Right lobe of liver (tissue), 6 donors: Measurements from ENCODE around the gene SLC25A10. TPM values are rescaled to one million over a fixed set of nuclear protein-coding genes. Genes with fewer than 3 reads are reported as not detected.

Experiments used
- ATAC-seq, 4 donors: fragments of 200-7000 bp; cut with Tn5 transposase; one replicate each; pipeline ENCODE4 v1.9.1; 2020; ENCODE audit warnings: mild to moderate bottlenecking in 4 of 4, moderate library complexity in 4 of 4
- DNase-seq, 3 donors: peaks; one replicate each; pipeline ENCODE4 v3.0.0-alpha.2; 2020
- H3K27ac ChIP-seq, 3 donors: fragments of 200-600 bp; one replicate each; pipeline ENCODE4 v1.8.0; 2022
- H3K27me3 ChIP-seq, 2 donors: fragments of 200-600 bp; one replicate each; pipeline ENCODE4 v1.8.0; 2022
- H3K36me3 ChIP-seq, 4 donors: fragments of 200-600 bp; sonication (generic) in 1 of 4; one replicate each; pipeline versions ENCODE4 v1.5.1 to v1.8.0; 2017 to 2022; ENCODE audit warnings: control low read depth in 1 of 4
- H3K4me1 ChIP-seq, 4 donors: fragments of 200-600 bp; sonication (generic) in 1 of 4; one replicate each; pipeline versions ENCODE4 v1.5.1 to v1.8.0; 2017 to 2022; ENCODE audit warnings: control low read depth in 1 of 4
- H3K4me3 ChIP-seq, 3 donors: fragments of 200-600 bp; one replicate each; pipeline ENCODE4 v1.8.0; 2022
- H3K9me3 ChIP-seq, 4 donors: fragments of 200-600 bp; sonication (generic) in 1 of 4; one replicate each; pipeline versions ENCODE4 v1.5.1 to v1.8.0; 2017 to 2022; ENCODE audit warnings: control low read depth in 1 of 4
- CTCF ChIP-seq, 4 donors: fragments of 200-600 bp in 3 of 4; fragments of 450-650 bp in 1 of 4; IDR thresholded peaks; one replicate each; pipeline versions ENCODE4 v1.5.1 to v1.8.0; 2016 to 2022; ENCODE audit warnings: antibody characterized with exemption in 4 of 4, mild to moderate bottlenecking in 2 of 4
- POLR2A ChIP-seq: fragments of 450-650 bp; IDR thresholded peaks from one replicate; pipeline ENCODE4 v1.6.1; 2017; ENCODE audit warnings: antibody characterized with exemption, mild to moderate bottlenecking
- WGBS: methylation state at CpG from one replicate; pipeline ENCODE4 v1.1.6; 2018; ENCODE audit warnings: low coverage, low lambda C conversion rate; ENCODE audit not compliant: insufficient coverage; ENCODE audit errors: missing lambda C conversion rate; 5-methylcytosine and 5-hydroxymethylcytosine counted together
- intact Hi-C, 2 donors: fragments of 100-400 bp; cut with DNase I; formaldehyde crosslinking; loops; one replicate each; pipeline versions ENCODE4 v1.11.2 to v1.14.1; 2022
- total RNA-seq, 6 experiments: library from RNA; depleted of rRNA in 2 of 6; stranded (reverse); fragments of >200 nt in 2 of 6; fragmentation: NEBNext Ultra II Directional in 3 of 6; extraction: Animal tissue kit (Norgen Biotek cat#: 25700) in 3 of 6; gene quantifications; one replicate each; pipeline versions ENCODE4 v1.1.0 to v1.2.4, GENCODE V29; 2016 to 2023
- donor health status: DM: no; HTN: yes; CAD: no.
- donor health status: DM: no; HTN: no; CAD: no.
- donor health status: DM: no; HTN: no; CAD: no.
- donor health status: DM: no; HTN: yes; CAD: no.
- donor health status: DM: no; HTN: yes; CAD: no.

SLC25A10 gene
- total RNA-seq, 6 experiments from 2014 or later = 35.6 to 92.0 (median 72.7) TPM

GRCh38 chr17:81708739-81709185 lies 3.3 kb upstream of the SLC25A10 start:
- Histone ChIP-seq H3K9me3 (no peaks in the 10 kb centered on the region), H3K27me3 (no peaks in the 10 kb centered on the region), H3K36me3 (peaks cover 0 to 35% (median 12%) of the 10 kb centered on the region in 4 donors), H3K4me1 (peaks cover 0 to 28% (median 11%) of the 10 kb centered on the region in 4 donors), H3K4me3 (no peak overlapping the region), H3K27ac (no peak overlapping the region)
- intact Hi-C loops = loop anchor here in 1 of 2 donors (5.0 kb wide), 1 partner anchor 36 kb away; no protein-coding TSS in a partner anchor
- TF ChIP-seq POLR2A (no peak), CTCF (IDR thresholded peaks at IDR 0.05) (no peak)
- DNase-seq (no peak), ATAC-seq (no peak)
- WGBS = 84% methylated on average over 8 of the region's 17 CpGs

- Histone ChIP-seq H3K9me3 (no peaks in the 10 kb centered on the region), H3K27me3 (no peaks in the 10 kb centered on the region), H3K4me1 (peaks cover 0 to 32% (median 13%) of the 10 kb centered on the region in 4 donors), H3K27ac (peak overlapping the region in 2 of 3 donors; percentile 73 to 79), H3K4me3 (peak overlapping the region in 2 of 3 donors; percentile 87 to 98), H3K36me3 (peaks cover 0 to 23% (median 8%) of the 10 kb centered on the region in 4 donors)
- ATAC-seq = peak; percentile 11 to 21 (median 14)
- intact Hi-C loops = no loop called here
- TF ChIP-seq CTCF (IDR thresholded peaks at IDR 0.05) (no peak), POLR2A (peak; percentile 30)
- DNase-seq = peak in 1 of 3 donors; percentile 61
- WGBS = 2% methylated on average over 18 of the region's 29 CpGs
Measured at GRCh38 chr17:81710514-81711308, 1.4 kb upstream of the SLC25A10 start.

GRCh38 chr17:81712468-81713003 lies 452 bp downstream of the SLC25A10 start:
- H3K9me3 ChIP-seq = no peaks in the 10 kb centered on the region
- intact Hi-C loops = no loop called here
- peak in 2 of 3 donors; percentile 61 to 74 for DNase-seq
- H3K27me3 ChIP-seq = no peaks in the 10 kb centered on the region
- peaks cover 0 to 32% (median 13%) of the 10 kb centered on the region in 4 donors for H3K4me1 ChIP-seq
- TF ChIP-seq POLR2A (no peak), CTCF (IDR thresholded peaks at IDR 0.05) (peak in 3 of 4 donors; percentile 10 to 36 (median 11))
- peaks cover 0 to 5% (median 2%) of the 10 kb centered on the region in 4 donors for H3K36me3 ChIP-seq
- H3K4me3 ChIP-seq = peak overlapping the region; percentile 69 to 98 (median 87)
- 0% methylated on average over 7 of the region's 41 CpGs for WGBS
- ATAC-seq = peak in 3 of 4 donors; percentile 3 to 30 (median 4)
- H3K27ac ChIP-seq = peak overlapping the region; percentile 18 to 79 (median 62)

- peaks cover 0 to 32% (median 13%) of the 10 kb centered on the region in 4 donors for H3K4me1 ChIP-seq
- no peaks in the 10 kb centered on the region for H3K27me3 ChIP-seq
- WGBS = 15% methylated on average over 10 of the region's 18 CpGs
- TF ChIP-seq CTCF (IDR thresholded peaks at IDR 0.05) (no peak), POLR2A (no peak)
- H3K36me3 ChIP-seq = peaks cover 0 to 4% (median 1%) of the 10 kb centered on the region in 4 donors
- H3K9me3 ChIP-seq = no peaks in the 10 kb centered on the region
- peak overlapping the region; percentile 69 to 98 (median 87) for H3K4me3 ChIP-seq
- ATAC-seq (peak; percentile 0 to 15 (median 2)), DNase-seq (peak in 1 of 3 donors; percentile 56)
- peak overlapping the region in 2 of 3 donors; percentile 62 to 79 for H3K27ac ChIP-seq
- intact Hi-C loops = no loop called here
Measured at GRCh38 chr17:81713004-81713555, 996 bp downstream of the SLC25A10 start.
